ENCODE measurements around the gene RAD18. TPM values are rescaled to one million over a fixed set of nuclear protein-coding genes. Genes with fewer than 3 reads are reported as not detected.
A peak's percentile ranks its signal among the peaks of the same experiment; 100 is the strongest.

Gene RAD18
- total RNA-seq, 1 donor: 7.6 TPM

GRCh38 chr3:8885536-8886316 lies 77.5 kb downstream of the RAD18 start:
- no peak for DNase-seq (ENCODE audit: insufficient read length, low spot score, missing footprints)
- Histone ChIP-seq H3K9me3 (ENCODE audit: low read depth, low read length) (no peaks in the 10 kb centered on the region), H4K20me1 (ENCODE audit: insufficient read depth, low read length) (no peaks in the 10 kb centered on the region), H3K4me1 (ENCODE audit: insufficient read depth, low read length) (peaks cover 42% of the 10 kb centered on the region), H3K4me2 (ENCODE audit: insufficient read depth, low read length) (no peak overlapping the region), H3K36me3 (ENCODE audit: insufficient read depth, low read length) (peaks cover 3% of the 10 kb centered on the region), H2AFZ (ENCODE audit: low read length) (no peak overlapping the region), H3K27ac (ENCODE audit: low read depth, low read length) (peak overlapping the region; percentile 81), H3K4me3 (ENCODE audit: insufficient read depth, low read length) (no peak overlapping the region), H3K79me2 (ENCODE audit: insufficient read depth, low read length) (no peaks in the 10 kb centered on the region), H3K27me3 (ENCODE audit: insufficient read depth, low read length) (no peaks in the 10 kb centered on the region)
- TF ChIP-seq CTCF (IDR thresholded peaks at IDR 0.05; ENCODE audit: extremely low read depth, low read depth, low read length): no peak

GRCh38 chr3:8884630-8885290 lies 78.5 kb downstream of the RAD18 start:
- H3K4me1 ChIP-seq (ENCODE audit: insufficient read depth, low read length): peaks cover 42% of the 10 kb centered on the region
- no peak overlapping the region for H3K27ac ChIP-seq (ENCODE audit: low read depth, low read length)

GRCh38 chr3:8882642-8883041 lies 80.6 kb downstream of the RAD18 start:
- no peak for TF ChIP-seq CTCF (IDR thresholded peaks at IDR 0.05; ENCODE audit: extremely low read depth, low read depth, low read length)
- H3K4me3 ChIP-seq (ENCODE audit: insufficient read depth, low read length): no peak overlapping the region
- H3K4me2 ChIP-seq (ENCODE audit: insufficient read depth, low read length): no peak overlapping the region
- no peaks in the 10 kb centered on the region for H3K27me3 ChIP-seq (ENCODE audit: insufficient read depth, low read length)
- H3K27ac ChIP-seq (ENCODE audit: low read depth, low read length): no peak overlapping the region
- H3K36me3 ChIP-seq (ENCODE audit: insufficient read depth, low read length): no peaks in the 10 kb centered on the region
- DNase-seq (ENCODE audit: insufficient read length, low spot score, missing footprints): no peak
- no peak overlapping the region for H2AFZ ChIP-seq (ENCODE audit: low read length)
- H3K4me1 ChIP-seq (ENCODE audit: insufficient read depth, low read length): peaks cover 22% of the 10 kb centered on the region
- H3K9me3 ChIP-seq (ENCODE audit: low read depth, low read length): no peaks in the 10 kb centered on the region
- no peaks in the 10 kb centered on the region for H4K20me1 ChIP-seq (ENCODE audit: insufficient read depth, low read length)
- H3K79me2 ChIP-seq (ENCODE audit: insufficient read depth, low read length): no peaks in the 10 kb centered on the region

More at GRCh38 chr3:8884630-8885290, 78.5 kb downstream of the RAD18 start:
- Histone ChIP-seq H4K20me1 (ENCODE audit: insufficient read depth, low read length) (no peaks in the 10 kb centered on the region), H3K27me3 (ENCODE audit: insufficient read depth, low read length) (no peaks in the 10 kb centered on the region), H3K36me3 (ENCODE audit: insufficient read depth, low read length) (peaks cover 3% of the 10 kb centered on the region), H3K4me3 (ENCODE audit: insufficient read depth, low read length) (no peak overlapping the region), H2AFZ (ENCODE audit: low read length) (no peak overlapping the region), H3K4me2 (ENCODE audit: insufficient read depth, low read length) (no peak overlapping the region), H3K79me2 (ENCODE audit: insufficient read depth, low read length) (no peaks in the 10 kb centered on the region), H3K9me3 (ENCODE audit: low read depth, low read length) (no peaks in the 10 kb centered on the region)
- TF ChIP-seq CTCF (IDR thresholded peaks at IDR 0.05; ENCODE audit: extremely low read depth, low read depth, low read length): no peak
- DNase-seq (ENCODE audit: insufficient read length, low spot score, missing footprints): no peak

GRCh38 chr3:8882171-8882593 lies 81.1 kb downstream of the RAD18 start:
- no peak overlapping the region for H3K27ac ChIP-seq (ENCODE audit: low read depth, low read length)
- H4K20me1 ChIP-seq (ENCODE audit: insufficient read depth, low read length): no peaks in the 10 kb centered on the region
- peaks cover 3% of the 10 kb centered on the region for H3K36me3 ChIP-seq (ENCODE audit: insufficient read depth, low read length)
- peaks cover 17% of the 10 kb centered on the region for H3K4me1 ChIP-seq (ENCODE audit: insufficient read depth, low read length)
- no peak overlapping the region for H3K4me3 ChIP-seq (ENCODE audit: insufficient read depth, low read length)
- DNase-seq (ENCODE audit: insufficient read length, low spot score, missing footprints): no peak
- H3K79me2 ChIP-seq (ENCODE audit: insufficient read depth, low read length): no peaks in the 10 kb centered on the region
- H3K27me3 ChIP-seq (ENCODE audit: insufficient read depth, low read length): no peaks in the 10 kb centered on the region
- no peak overlapping the region for H2AFZ ChIP-seq (ENCODE audit: low read length)
- no peak for TF ChIP-seq CTCF (IDR thresholded peaks at IDR 0.05; ENCODE audit: extremely low read depth, low read depth, low read length)
- no peak overlapping the region for H3K4me2 ChIP-seq (ENCODE audit: insufficient read depth, low read length)
- no peaks in the 10 kb centered on the region for H3K9me3 ChIP-seq (ENCODE audit: low read depth, low read length)
